ENCODE results near the gene SASH1. TPM values are rescaled to one million over a fixed set of nuclear protein-coding genes. Genes with fewer than 3 reads are reported as not detected.

SASH1 gene
- total RNA-seq, 4 donors from 2014 or later, result 132 to 238 (median 160) TPM

DNA sequence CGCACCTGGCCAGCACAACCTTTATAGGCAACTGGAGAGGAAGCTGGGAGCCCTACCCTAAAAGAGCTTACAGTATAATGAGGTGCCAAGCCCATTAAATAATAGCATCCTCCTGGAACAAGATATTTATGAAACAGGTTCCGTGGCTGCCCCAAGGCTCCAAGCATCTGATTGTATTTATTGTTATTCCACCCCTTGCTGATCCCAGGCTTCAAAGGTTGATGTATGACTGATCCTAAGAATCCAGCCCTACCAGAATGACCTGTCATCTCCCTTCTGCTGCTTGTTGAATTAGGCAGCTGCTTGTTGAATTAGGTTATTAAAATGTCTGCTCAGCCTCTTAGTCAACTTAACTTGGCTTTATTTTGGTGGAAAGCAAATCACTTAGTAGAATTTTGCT lies 35.2 kb upstream of the SASH1 start:
- H3K27me3 ChIP-seq, result no peaks in the 10 kb centered on the region

DNA sequence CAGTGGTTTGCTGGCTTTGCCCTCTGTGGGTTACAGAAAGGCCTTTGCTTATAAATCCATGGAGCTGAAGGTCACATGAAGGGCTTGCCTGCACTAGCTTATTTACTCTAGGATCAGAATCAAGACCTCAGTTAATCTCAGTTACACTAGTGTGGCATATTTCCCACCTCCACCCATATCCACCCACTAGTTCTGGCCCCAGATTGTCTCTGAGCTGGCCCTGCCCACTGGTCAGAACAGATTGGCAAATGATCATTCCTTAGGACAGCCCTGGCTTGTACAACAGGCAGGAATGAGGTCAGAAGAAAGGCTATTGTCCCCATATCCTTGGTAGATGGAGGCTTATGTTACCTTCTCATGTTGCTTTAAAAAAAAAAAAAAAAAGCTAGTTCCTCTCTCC lies 33.3 kb upstream of the SASH1 start:
- DNase-seq (ENCODE audit: low spot score in 2 of 2), result no peak

More for the DNA sequence above, 35.2 kb upstream of the SASH1 start:
- 81 to 89% methylated on average over 2 of the region's 2 CpGs for WGBS, 2 donors
- peaks cover 0 to 10% (median 0%) of the 10 kb centered on the region in 4 donors for H3K4me1 ChIP-seq
- no peaks in the 10 kb centered on the region for H3K36me3 ChIP-seq
- no peaks in the 10 kb centered on the region for H3K9me3 ChIP-seq
- H3K27ac ChIP-seq, result no peak overlapping the region
- no peak for DNase-seq (ENCODE audit: low spot score in 2 of 2)
- TF ChIP-seq CTCF (IDR thresholded peaks at IDR 0.05), result no peak
- no peak for TF ChIP-seq POLR2A (IDR thresholded peaks at IDR 0.05)
- no peak for TF ChIP-seq EP300 (IDR thresholded peaks at IDR 0.05)
- no peak overlapping the region for H3K4me3 ChIP-seq

GRCh38 chr6:148311966-148312669 lies 30.5 kb upstream of the SASH1 start:
- Histone ChIP-seq H3K27me3 (no peaks in the 10 kb centered on the region), H3K9me3 (no peaks in the 10 kb centered on the region), H3K4me1 (peaks cover 0 to 20% (median 0%) of the 10 kb centered on the region in 4 donors), H3K4me3 (no peak overlapping the region), H3K27ac (no peak overlapping the region), H3K36me3 (no peaks in the 10 kb centered on the region)
- no peak for TF ChIP-seq POLR2A (IDR thresholded peaks at IDR 0.05)
- TF ChIP-seq EP300 (IDR thresholded peaks at IDR 0.05), result no peak
- no peak for TF ChIP-seq CTCF (IDR thresholded peaks at IDR 0.05)
- DNase-seq (ENCODE audit: low spot score in 2 of 2), result no peak
- WGBS, 2 donors, result 65 to 76% methylated on average over 3 of the region's 3 CpGs

More for the DNA sequence above, 33.3 kb upstream of the SASH1 start:
- peaks cover 0 to 20% (median 0%) of the 10 kb centered on the region in 4 donors for H3K4me1 ChIP-seq
- H3K27ac ChIP-seq, result no peak overlapping the region
- H3K36me3 ChIP-seq, result no peaks in the 10 kb centered on the region
- TF ChIP-seq EP300 (IDR thresholded peaks at IDR 0.05), result no peak
- no peak for TF ChIP-seq POLR2A (IDR thresholded peaks at IDR 0.05)
- TF ChIP-seq CTCF (IDR thresholded peaks at IDR 0.05), result no peak
- H3K27me3 ChIP-seq, result no peaks in the 10 kb centered on the region
- no peak overlapping the region for H3K4me3 ChIP-seq
- H3K9me3 ChIP-seq, result no peaks in the 10 kb centered on the region

- Histone ChIP-seq H3K4me3 (no peak overlapping the region), H3K27ac (no peak overlapping the region), H3K9me3 (no peaks in the 10 kb centered on the region), H3K27me3 (no peaks in the 10 kb centered on the region), H3K4me1 (peaks cover 0 to 20% (median 0%) of the 10 kb centered on the region in 4 donors), H3K36me3 (no peaks in the 10 kb centered on the region)
- no peak for DNase-seq (ENCODE audit: low spot score in 2 of 2)
- TF ChIP-seq POLR2A (IDR thresholded peaks at IDR 0.05) (no peak), CTCF (IDR thresholded peaks at IDR 0.05) (no peak)
- 58 to 63% methylated on average over 8 of the region's 8 CpGs for WGBS, 2 donors
These were observed 29.1 kb upstream of the SASH1 start for GRCh38 chr6:148313488-148313887.

GRCh38 chr6:148316308-148316707 lies 26.3 kb upstream of the SASH1 start:
- WGBS, 2 donors, result 53 to 58% methylated on average over 5 of the region's 5 CpGs
- no peak for DNase-seq (ENCODE audit: low spot score in 2 of 2)
- no peak for TF ChIP-seq EP300 (IDR thresholded peaks at IDR 0.05)
- TF ChIP-seq POLR2A (IDR thresholded peaks at IDR 0.05), result no peak
- TF ChIP-seq CTCF (IDR thresholded peaks at IDR 0.05), result no peak
- H3K27me3 ChIP-seq, result no peaks in the 10 kb centered on the region
- H3K4me3 ChIP-seq, result no peak overlapping the region
- H3K9me3 ChIP-seq, result no peaks in the 10 kb centered on the region
- no peaks in the 10 kb centered on the region for H3K36me3 ChIP-seq
- H3K4me1 ChIP-seq, result peaks cover 0 to 15% (median 0%) of the 10 kb centered on the region in 4 donors
- peak overlapping the region in 2 of 4 donors; percentile 8 to 52 for H3K27ac ChIP-seq

Data from tibial nerve (tissue), 4 donors.